HG03196 (cell line): ENCODE results near the gene ZRSR2.

Source experiments
- ATAC-seq: cut with Tn5 transposase; IDR thresholded peaks from one replicate; pipeline ENCODE4 v1.9.1; 2021; ENCODE audit not compliant: unreplicated experiment

ZRSR2 gene

DNA sequence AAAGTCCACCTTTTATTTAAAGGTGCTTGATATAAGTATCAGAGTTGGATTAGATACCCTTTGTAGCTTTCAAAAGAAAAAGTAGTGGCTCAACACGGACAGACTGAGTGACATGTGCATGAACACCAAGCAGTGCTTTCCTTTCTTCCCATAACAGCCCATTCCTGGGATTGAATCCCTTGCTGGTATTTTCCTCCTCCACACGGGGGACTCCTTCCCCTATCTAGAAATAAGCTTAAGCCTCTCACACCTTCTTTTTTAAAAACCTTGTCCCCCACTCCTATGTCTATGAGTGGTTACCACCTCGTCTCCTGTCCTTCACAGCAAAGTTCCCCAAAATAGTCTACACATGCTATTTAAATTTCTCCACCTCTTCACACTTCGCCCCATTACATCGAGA, 59.3 kb downstream of the ZRSR2 start:
- no peak for ATAC-seq

DNA sequence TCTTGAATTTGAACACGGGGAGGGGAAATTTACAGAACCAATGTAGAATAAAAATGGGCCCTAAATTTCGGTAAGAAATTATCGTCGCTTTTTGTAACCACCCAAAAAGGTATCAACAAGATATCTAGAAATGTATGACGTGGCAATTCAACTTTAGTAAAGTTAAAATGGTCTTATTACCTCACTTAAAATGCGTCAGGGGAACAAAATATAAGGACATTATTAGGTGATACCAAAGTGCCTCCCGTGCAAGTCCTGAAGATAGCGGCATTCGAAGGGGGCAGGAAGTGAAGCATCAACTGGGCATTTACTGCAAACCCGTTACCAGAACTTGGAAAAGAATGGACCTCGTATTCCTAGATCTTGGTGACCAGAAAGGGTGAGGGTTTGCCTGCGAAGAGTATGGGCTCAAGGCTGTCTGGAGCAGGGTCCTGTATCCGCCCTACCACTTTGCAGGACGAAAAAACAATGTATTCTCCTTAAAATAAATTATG, 63.3 kb downstream of the ZRSR2 start:
- ATAC-seq = no peak

DNA sequence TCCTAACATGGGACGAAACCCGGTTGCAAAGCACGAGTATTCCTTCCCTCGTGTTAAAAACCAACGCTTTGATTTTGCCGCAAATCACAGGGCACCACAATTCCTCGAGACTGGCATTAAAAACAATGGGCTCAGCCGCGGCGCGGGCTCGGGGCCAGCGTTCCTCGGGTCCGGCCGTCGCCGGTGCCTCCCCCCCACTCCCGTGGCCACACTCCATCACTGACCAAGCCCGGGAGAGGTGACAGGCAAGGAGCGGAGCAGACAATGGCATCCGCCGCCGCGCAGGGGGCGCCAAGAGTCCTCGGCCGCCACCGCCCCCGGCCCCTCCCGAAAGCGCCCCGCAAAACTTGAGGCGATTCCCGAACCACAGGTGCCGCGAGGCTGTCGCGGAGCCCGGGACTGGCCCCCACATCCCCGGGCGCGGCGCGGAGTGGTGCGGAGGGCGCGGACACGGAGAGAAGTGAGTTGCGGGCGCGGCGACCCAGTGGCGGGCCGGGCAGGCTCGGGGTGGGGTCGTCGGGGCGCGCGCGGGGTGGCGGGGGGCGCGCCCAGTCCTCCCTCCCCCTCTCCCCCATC, 63.9 kb downstream of the ZRSR2 start:
- ATAC-seq = peak; percentile 39

DNA sequence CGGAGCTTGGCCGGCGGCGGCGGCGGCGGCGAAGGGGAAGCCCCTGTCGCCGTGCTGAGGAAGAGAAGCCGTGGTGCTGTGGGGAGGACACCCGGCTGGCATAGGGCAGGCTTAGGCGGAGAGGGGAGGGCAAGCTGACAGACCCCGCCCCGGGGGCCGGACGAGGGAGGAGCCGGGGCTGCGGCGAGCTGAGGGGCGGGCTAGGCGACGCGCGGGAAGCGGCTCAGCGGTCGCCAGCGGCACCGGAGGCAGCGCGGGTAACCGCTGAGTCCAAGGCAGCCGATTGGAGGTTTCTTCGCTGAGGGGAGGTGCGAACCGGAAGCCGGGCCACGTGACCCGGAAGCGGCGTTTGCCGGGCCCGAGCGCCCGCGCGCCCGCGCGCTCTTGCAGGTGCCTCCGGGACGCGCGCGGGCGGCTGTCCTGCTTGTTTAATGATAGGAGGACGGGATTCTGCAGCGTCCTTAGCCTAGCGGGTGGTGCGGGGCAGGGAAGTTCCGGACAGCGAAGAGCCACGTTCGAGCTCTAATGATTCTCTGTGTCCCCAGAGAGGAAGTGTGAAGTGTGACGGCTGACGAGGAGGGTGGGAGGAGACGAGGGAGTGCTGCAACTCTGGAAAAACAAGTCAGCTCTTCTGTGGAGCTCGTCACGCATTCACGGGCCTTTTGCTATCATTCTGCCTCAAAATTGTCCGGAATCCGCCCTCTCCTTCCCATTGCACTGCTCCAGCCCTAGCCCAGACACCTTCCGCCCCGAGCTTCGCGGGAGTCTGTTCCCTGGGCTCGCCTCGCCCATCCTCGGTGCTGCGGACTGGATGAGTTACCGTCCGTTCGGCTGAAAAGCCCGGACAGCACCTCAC, 64.7 kb downstream of the ZRSR2 start, which contains the start of gene AP1S2:
Gene AP1S2 (minus strand): TSS at position 102 of the 856 bp plus-strand sequence. CDS start 2,289 bp downstream, outside the sequence.
- peak; percentile 90 for ATAC-seq

DNA sequence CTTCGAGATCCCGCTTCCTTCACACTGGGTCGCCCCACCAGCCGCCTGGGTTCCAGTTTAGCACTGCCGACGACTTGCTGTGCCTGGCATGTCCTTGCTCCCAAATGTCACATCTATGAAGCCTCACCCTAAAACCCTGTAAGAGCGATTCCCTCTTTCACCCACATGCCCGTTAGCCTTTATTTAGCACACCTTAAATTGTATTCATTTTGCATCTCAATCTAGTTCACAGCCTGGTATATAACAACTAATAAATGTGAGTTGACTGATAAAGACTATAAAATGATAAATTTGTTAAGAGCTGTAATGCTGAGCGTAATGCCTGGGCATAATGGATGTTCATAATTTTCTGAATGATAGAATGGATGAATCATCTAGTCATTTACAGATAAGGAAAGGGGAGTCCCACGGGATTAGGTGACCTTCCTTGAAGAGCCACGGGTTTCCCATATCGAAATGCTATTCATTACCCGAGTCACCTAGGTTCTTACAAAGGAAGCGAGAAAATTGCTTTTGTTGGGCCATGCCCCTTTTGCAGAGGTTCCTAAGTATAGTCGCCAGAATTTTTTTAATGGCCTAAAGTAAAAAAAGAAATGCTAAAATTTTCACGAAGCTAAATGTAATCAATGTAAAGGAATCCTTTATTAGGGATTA, 65.4 kb downstream of the ZRSR2 start:
- ATAC-seq = no peak

DNA sequence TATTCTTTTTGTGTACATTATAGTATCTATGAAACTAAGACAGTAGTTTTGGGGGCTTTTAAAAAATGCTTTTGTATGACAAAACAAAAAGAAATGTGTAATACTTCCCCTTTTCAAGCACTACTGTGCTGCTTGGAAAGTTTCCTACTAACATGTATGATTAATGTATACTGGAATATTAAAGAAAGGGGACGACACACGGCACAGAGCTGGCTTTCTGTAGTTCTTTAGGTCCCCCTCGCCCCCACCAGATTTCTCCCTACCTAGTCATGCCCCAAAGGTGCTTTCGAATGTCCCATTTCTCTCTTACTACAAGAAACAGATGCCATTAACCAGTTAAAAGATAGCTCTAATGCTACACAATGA, 65.9 kb downstream of the ZRSR2 start:
- ATAC-seq = no peak

DNA sequence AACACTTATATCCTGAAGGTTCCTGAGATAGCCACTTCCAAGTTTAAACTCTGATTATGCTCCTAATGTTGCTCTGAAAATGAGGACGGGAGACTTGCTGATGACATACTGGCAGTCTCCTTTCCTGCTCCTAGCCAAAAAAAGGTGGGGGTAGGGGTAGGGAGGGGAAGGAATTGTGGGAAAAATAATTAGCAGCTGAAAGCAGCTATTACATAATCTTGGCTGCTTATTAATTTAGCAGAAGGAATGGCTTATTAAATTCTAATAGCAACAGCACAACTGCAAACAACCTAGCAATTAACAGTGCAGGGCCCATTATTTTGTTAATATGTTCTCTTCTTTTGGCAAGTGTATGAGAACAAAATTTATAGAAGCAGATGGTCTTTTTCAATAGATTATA, 66.4 kb downstream of the ZRSR2 start:
- ATAC-seq = no peak

DNA sequence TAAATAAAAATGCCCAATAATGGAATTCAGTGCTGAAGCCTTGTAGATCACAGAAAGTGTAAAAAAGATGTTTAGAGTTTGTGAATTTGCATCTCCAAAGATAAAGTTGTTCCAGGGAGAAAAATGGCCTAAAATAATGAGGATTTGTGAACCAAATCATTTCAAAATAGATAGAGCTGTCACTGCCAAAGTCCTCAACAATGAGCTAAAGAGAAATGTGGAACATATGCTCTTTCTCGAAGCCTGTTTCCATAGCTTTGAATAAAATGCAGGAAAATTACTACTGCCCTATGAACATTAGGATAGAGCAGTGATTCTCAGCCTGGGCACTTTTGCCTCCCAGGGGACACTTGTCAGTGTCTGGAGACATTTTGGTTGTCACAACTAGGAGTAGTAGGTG, 67.8 kb downstream of the ZRSR2 start:
- no peak for ATAC-seq

DNA sequence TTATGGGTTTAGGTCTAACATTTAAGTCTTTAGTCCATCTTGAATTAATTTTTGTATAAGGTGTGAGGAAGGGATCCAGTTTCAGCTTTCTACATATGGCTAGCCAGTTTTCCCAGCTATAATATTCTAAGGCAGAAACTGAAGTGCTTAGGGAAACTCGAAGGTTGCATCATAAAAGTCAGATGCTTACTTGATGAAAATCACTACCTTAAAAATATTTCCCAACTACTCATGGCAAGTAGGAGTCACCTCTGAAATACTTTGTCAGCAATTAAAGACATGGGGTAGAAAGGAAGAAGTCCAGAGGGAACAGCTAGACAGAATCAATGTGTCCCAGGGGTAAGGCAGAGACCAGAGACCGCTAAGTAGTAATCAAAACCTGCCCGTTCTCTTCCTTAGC, 70.6 kb downstream of the ZRSR2 start:
- ATAC-seq = no peak

DNA sequence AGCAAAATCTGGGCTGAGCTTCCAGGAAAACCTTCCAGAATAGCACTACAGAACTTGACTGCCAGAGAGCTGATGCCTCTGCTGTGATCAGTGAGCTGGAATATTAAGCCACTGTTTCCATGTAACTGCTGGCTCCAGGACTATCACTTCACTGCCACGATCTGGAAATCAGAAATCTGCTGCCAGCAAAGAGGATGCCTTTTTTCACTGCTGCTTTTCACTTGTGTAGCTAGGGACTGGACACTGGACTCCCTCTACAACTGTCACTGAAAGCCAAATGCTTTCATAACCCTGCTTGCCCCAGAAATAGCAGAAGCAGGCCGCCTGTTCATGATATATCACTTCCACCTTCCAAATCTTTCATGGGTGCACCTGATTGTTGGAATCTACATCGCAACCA, 73.7 kb downstream of the ZRSR2 start:
- ATAC-seq = no peak

DNA sequence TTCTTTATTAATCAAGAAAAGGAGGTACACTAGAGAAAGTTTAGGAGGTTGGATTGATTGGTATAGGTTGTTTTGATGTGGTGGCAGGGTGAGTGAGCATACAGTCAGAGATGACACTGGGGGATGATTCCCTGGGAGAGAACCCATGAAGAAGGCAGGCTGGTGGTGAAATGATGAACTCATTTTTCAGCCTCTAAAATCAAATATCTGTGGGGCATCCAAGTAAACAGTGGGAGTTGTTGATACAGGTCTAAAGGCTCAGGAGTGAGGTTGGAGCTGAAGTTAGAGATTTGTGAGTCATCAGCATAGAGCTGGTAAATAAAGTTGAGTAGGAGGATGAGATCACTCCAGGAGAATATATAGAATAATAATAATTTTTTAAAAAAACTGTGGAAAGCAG, 74.3 kb downstream of the ZRSR2 start:
- ATAC-seq = no peak

DNA sequence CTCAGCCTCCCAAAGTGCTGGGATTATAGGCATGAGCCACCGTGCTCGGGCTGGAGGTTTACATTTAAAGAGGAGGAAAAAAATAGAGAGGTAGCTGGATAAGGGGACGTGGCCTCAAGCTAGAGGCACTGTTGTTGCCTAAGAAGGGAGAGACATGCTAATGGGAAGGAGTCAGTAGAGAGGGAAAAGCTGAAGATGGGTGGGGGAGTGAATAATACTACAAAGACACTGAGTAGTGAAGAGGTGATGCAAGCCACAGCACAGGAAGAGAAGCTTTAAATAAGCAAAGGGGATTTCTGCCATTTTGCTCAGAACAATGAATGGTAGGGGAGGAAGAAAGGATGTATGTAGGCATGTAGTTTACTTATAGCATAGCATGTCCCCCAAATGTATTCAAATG, 75.9 kb downstream of the ZRSR2 start:
- no peak for ATAC-seq

DNA sequence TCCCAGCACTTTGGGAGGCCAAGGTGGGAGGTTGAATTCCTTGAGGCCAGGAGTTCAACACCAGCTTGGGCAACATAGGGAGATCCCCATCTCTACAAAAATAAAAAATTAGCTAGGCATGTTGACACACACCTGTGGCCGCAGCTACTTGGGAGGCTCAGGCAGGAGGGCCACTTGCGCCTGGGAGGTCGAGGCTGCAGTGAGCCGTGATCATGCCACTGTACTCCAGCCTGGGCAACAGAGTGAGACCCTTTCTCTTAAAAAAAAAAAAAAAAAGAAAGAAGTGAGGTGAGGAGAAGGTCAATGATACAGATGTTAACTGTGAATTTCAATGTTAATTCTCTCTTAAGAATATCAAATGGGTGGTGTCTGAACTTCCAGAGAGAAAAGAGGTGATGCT, 79.4 kb downstream of the ZRSR2 start:
- no peak for ATAC-seq

DNA sequence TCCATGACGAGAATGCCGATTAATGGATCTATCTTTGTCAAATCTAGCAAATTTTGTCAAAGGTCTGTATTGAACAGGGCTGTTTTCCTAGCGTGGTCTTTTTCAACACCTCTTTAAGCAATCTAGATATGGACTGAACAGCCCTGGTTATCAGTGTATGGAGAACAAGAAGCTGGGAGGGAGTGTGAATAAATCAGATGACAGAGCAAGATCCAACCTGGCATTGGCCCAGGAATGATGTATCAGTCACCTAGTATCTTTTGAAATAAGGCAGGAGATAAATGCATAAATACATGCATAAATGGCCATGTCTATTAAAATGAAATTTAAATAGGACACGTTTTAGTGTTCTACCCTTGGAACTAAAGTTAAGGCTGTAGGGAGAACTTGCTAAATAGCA, 80.0 kb downstream of the ZRSR2 start:
- ATAC-seq = no peak
